AG09319 (cell line): ENCODE measurements around the gene LILRA5.

Experiments used
- DNase-seq: peaks from one replicate; pipeline ENCODE4 v3.0.0-alpha.2; 2010; ENCODE audit warnings: low read depth; ENCODE audit errors: extremely low read depth
- TF ChIP-seq, protein P1 (sequence below): IDR thresholded peaks from 2 replicates; pipeline ENCODE4 v1.5.1; 2011; ENCODE audit warnings: low read depth, mild to moderate bottlenecking, inconsistent platforms, low read length, moderate library complexity

LILRA5 gene

GRCh38 chr19:54315956-54316355 lies 3.0 kb upstream of the LILRA5 start:
- DNase-seq = no peak
- TF ChIP-seq, protein P1, sequence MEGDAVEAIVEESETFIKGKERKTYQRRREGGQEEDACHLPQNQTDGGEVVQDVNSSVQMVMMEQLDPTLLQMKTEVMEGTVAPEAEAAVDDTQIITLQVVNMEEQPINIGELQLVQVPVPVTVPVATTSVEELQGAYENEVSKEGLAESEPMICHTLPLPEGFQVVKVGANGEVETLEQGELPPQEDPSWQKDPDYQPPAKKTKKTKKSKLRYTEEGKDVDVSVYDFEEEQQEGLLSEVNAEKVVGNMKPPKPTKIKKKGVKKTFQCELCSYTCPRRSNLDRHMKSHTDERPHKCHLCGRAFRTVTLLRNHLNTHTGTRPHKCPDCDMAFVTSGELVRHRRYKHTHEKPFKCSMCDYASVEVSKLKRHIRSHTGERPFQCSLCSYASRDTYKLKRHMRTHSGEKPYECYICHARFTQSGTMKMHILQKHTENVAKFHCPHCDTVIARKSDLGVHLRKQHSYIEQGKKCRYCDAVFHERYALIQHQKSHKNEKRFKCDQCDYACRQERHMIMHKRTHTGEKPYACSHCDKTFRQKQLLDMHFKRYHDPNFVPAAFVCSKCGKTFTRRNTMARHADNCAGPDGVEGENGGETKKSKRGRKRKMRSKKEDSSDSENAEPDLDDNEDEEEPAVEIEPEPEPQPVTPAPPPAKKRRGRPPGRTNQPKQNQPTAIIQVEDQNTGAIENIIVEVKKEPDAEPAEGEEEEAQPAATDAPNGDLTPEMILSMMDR = no peak

DNA sequence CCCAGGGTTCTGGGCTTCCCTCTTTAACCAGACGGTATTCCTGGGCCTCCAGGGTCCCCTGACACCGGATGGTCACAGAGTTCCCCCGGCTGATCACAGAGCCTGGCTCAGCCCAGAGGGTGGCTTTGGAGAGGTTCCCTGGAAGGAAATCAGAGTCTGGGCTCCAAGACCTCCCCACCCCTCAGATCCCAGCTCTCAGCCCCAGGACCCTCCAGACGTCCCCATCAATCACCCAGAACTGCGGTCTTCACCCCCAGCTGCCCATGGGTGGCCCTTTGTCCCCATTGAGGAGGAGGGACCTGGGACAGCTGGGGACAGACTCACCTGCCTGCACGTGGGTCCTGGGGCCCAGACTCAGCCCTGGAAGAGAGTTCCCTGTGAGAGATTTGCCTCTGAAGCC lies 955 bp downstream of the LILRA5 start:
- DNase-seq = no peak
- TF ChIP-seq, protein P1 = no peak

- no peak for DNase-seq
- TF ChIP-seq, protein P1 = no peak
Observed at GRCh38 chr19:54311486-54311885, 1.5 kb downstream of the LILRA5 start.

DNA sequence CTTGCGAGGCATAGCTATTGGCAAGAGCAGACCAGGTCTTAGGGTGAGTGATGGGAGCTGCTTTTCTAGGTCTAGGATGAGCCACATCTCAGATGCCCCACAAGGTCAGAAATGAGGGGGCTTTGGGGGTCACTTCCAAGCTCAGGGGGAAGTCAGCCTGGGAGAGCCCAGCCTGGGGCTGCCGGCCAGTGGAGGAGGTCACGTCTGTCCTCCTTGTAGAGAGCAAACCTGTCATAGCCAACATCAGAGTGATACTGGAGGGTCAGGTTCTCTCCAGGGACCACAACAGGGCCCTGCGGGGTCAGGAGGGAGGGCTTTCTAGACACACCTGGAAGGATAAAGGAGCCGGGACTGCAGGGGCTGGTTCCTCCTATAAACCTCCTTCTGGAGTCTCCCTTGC lies 2.4 kb downstream of the LILRA5 start:
- TF ChIP-seq, protein P1 = no peak
- DNase-seq = no peak

- TF ChIP-seq, protein P1 = no peak
- no peak for DNase-seq
Observed at GRCh38 chr19:54309811-54310210, 3.2 kb downstream of the LILRA5 start.

DNA sequence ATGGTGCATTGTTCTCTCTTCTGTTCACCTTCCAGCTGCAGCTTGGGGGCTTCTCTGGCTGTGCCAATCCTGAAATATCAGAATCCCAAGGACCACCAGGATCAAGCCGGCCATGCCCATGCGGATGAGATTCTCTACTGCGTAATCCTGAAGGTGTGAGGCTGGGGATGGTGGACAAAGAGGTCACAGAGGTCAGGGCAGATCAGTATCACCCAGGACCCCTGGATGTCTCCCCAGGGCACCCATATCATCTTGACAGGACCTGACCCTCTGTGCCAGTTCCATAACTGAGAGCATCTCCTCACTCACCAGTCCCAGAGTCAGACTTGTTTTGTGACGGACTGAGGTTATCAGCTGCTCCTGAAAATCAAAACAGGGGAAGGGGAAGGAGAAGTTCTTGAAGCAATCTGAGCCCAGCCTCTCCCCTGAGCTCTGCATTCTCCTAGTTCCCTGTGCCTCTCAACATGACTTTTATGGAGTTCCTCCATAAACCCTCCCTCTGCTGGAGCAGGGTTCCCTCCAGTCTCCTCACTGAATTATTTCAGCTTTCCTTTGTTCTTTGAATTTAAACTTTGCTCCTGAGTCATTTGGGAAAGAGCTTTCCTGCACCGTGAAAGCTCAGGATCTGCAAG lies 5.5 kb downstream of the LILRA5 start:
- TF ChIP-seq, protein P1 = no peak
- DNase-seq = no peak

DNA sequence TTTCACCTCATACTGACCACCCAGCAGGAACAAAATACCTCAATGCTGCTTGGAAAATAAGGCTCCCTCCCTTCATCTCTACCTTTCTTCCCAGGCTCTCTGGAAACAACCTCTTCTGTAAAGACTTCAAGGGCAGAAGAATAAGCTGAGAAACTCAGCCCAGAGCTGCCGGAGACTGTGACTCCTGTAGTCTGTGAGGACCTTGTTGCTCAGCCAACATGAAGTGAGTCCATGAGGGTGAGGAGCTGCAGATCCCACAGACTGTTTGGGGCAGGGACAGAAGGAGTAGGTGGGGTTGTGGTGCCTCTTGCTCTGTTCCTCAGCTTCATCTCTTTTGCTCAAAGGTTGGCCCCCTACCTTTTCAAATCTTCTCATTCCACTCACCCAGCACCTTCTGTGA lies 7.8 kb downstream of the LILRA5 start:
- TF ChIP-seq, protein P1 = no peak
- no peak for DNase-seq
